ENCODE data around the gene SLC25A42.

Gene SLC25A42

DNA sequence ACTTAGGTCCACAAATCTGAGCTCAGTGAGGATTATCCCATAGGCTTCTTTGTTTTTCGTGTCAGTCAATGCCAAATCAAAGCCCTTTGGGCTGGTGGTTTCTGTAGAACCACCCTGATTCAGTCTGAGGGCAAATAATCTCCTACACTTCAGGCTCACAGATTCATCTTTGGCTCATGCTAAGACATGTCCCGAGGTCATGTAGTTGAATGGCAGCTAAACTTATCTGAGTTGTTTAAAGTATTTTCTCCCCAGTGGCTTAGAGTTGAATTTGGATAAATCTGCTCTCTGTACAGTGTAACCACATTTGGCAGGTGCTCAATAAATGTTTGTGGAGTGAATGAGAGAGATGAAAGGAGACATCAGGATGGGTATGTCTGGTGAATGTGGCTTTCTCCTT is 13.1 kb upstream of the SLC25A42 start:
- no peak for DNase-seq (ENCODE audit: low read depth in 3 of 3)

DNA sequence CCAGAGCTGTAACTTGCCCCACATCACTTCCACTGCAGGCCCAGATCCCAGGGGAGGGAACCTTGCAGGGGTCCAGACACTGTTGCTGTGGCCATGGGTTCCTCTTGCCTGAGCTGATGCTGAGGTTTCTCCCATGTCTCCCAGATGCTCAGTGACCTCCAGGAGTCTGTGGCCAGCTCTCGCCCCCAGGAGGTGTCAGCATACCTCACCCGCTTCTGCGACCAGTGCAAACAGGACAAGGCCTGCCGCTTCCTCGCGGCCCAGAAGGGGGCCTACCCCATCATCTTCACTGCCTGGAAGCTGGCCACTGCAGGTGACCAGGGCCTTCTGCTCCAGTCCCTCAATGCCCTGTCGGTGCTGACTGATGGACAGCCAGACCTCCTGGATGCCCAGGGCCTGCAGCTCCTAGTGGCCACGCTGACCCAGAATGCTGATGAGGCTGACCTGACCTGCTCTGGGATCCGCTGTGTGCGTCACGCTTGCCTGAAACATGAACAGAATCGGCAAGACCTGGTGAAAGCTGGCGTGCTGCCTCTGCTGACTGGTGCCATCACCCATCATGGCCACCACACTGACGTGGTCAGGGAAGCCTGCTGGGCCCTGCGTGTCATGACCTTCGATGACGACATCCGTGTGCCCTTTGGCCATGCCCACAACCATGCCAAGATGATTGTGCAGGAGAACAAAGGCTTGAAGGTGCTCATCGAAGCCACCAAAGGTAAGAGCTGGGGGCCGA is 12.1 kb upstream of the SLC25A42 start:
- DNase-seq (ENCODE audit: low read depth in 3 of 3): no peak

DNA sequence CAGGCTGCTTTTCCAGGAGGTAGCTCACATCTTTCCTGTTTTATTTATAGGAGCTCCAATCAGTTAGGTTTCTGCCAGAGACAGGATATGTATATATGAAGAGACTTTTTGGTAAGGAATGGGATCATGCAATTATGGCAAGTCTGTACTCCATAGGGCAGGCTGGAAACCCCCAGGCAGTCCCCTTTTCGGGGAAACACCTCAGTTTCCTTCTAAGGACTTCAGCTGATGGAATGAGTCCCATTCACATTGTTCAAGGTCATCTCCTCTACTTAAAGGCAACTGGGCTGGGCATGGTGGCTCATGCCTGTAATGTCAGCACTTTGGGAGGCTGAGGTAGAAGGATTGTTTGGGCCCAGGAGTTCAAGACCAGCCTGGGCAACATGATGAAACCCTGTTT is 10.9 kb upstream of the SLC25A42 start:
- no peak for DNase-seq (ENCODE audit: low read depth in 3 of 3)

DNA sequence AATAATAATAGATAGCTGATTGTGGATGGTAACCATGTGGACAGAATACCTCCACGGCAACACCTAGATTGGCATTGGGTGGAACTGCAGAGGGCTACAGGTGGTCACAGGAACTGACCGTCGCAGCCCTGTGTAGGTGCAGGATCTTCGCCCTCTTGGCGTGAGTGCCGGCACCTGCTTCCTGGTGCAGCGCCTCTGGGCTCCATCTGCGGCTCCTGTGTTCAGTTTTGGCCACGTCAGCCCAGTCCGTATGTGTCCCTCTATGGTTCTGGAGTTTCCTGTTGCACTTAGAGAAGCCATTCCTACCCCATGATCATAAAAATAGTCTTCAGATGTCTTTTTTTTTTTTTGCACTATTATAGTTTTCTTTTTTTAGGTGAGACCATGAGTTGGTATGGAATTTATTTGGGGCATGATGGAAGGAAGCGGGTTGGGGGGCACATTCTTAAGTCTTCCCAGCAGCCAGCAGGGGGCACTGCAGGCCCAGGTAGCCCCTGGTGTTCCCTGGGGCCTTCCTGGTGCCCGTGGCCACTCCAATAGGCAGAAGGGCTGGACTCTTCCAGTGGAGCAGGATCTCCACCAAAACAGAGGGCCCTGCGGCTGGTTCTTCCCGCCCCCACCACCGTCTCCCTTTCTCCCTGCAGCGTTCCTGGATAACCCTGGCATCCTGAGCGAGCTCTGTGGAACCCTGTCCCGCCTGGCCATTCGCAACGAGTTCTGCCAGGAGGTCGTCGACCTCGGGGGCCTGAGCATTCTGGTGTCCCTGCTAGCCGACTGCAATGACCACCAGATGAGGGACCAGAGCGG is 10.1 kb upstream of the SLC25A42 start:
- DNase-seq (ENCODE audit: low read depth in 3 of 3): peak in 1 of 3 donors; percentile 57

DNA sequence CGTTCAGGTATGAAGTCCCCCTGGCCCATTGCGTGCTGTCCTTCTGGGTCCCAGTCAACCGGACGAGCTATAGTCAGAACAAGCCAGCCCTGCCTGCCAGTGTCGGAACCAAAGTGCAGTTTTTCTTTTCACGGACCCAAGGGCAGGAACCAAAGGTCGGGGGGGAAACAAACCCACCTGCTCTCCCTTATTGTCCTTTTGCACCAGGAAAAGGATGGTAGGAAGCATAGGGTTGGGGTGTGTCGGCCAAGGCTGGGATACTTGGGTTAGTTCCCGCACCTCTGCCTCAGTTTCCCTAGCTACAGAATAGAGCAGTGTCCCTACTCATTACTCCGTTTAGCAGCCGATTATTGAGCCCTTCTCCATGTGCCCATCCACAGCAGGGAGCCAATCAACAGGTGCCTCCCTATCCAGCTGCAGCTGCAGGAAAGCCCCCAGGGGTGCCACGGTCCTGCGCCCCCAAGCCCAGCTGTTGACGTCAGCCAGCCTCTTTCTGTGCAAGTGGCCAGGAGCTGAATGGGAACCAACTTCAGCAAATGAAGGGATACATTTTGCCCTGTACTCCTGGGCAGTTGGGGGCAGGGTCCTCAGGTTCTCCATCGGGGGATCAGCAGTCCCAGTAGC is 9.4 kb upstream of the SLC25A42 start:
- DNase-seq (ENCODE audit: low read depth in 3 of 3): no peak

DNA sequence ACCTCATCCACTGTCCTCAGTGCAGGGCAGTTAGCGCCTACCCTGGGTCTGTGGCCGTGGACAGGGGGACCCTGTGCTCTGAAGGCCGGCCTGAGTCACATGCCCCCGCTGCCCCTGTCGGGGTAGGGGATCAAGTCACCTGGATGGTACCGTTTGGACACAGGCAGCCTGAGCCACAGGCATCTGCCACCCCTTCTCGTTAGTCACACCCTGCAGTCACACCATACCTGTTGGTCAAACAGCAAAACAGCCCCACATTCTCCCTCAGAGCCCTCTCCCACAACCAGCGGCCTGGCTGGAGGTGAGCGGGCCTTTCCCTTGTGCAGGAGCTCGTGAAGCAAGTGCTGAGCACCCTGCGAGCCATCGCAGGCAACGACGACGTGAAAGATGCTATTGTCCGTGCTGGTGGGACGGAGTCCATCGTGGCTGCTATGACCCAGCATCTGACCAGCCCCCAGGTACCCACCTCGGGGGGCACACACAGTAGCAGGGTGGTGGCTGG is 8.8 kb upstream of the SLC25A42 start:
- no peak for DNase-seq (ENCODE audit: low read depth in 3 of 3)

DNA sequence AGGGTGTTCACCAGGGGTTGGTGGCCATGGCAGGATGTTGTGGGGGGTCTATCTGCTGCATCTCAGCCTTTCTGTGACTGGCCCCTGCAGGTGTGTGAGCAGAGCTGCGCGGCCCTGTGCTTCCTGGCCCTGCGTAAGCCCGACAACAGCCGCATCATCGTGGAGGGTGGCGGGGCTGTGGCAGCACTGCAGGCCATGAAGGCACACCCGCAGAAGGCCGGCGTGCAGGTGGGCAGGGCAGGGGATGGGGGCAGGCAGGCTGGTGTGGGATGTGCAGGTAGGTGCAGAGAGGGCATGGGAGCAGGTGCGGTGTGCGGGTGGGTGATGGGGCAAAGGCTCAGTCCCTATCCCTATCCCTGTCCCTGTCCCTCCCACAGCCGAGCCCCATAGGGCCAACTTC is 8.1 kb upstream of the SLC25A42 start:
- DNase-seq (ENCODE audit: low read depth in 3 of 3): no peak

DNA sequence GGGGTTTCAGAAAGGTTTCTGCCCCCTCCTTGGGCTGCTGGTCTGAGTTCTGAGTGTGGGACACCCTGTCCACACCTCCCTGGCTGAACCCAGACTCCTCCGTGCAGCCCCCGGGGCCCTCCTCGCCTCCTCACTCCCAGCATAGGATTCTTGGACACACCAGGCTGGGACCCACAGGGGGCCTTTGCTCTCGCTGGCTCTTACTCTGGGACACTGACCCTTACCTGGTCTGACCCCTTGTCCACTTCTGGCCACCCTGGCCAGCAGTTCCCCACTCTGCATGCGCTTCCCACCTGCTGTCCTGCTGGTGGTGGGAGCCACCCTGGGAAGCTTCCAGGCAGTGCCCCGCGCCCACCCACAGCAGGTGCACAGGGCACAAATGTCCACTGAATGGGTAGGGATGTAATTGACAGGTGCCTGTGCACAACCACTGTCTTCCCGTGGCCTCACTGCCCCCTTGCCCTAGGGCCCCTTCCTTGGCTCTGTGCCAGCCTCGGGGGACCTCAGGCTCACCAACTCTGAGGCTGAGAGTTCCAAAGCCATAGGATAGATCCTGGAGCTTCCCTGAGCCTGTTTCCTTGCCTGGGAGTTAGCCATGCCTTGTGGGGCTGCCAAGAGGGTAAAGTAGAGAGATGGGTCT is 7.0 kb upstream of the SLC25A42 start:
- no peak for DNase-seq (ENCODE audit: low read depth in 3 of 3)

DNA sequence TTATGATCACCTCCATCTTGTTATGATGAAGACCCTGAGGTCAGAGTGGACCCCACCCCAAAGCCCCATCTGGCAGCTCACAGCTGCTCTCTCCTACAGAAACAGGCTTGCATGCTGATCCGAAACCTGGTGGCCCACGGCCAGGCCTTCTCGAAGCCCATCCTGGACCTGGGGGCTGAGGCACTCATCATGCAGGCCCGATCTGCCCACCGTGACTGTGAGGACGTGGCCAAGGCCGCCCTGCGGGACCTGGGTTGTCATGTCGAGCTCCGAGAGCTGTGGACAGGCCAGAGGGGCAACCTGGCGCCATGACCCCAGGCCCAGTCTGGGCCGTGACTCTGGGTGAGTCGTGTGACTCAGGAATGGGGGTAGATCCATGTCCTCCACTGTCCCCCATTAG is 6.5 kb upstream of the SLC25A42 start:
- no peak for DNase-seq (ENCODE audit: low read depth in 3 of 3)

DNA sequence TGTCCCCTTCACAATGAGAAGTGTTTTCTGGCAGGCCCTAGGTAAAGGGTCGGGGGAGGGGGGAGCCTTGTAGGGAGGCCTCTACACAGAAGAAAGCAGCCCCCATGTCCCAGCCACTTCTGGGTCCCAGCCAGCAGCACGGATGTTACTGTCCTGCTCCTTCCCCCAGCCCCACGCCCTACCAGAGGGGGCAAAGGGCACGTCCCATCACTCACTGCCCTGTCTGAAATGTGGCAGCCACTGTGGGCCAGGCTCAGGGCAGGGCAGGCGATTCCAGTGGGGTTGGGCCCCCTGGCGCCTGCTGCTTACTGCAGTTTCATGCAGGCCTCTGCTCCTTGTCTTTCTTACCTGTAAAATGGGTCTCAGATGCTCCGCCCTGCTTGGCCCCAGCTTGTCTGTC is 6.1 kb upstream of the SLC25A42 start:
- no peak for DNase-seq (ENCODE audit: low read depth in 3 of 3)

DNA sequence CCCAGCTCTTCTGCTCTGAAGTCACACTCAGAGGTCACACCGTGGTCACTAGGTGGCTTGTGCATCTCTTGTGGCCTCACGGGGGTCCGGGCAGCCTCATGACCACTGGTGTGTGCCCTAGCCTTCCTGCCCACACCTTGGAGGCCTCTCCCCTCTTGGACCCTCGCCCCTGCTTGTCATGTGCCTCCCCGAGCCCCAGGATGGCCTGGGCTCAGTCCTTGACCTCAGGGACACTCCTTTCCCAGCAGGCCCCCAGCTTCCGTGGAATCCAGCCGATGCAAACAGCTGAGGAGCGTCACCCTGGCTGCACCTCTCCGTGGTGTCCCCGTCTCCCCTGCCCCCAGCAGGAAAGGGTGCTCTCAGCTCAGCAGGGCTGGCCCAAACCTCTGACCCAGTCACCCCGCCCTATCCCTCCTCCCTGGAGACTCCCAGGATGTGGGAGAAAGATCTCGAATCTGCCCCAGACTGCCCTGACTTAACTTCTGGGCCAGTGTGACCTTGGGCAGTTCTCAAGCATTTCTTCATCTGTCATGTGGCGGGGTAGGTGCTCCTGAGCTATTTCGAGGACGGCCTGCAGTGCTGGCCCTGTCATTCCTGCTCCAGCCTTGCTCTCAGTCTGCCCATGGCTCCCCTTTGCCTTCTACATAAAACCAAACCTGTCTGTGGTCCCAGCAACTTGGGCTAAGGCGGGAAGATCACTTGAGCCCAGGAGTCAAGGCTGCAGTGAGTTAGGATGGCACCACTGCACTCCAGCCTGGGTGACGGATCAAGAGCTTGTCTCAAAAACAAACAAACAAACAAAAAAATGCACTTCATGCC is 4.6 kb upstream of the SLC25A42 start:
- no peak for DNase-seq (ENCODE audit: low read depth in 3 of 3)

DNA sequence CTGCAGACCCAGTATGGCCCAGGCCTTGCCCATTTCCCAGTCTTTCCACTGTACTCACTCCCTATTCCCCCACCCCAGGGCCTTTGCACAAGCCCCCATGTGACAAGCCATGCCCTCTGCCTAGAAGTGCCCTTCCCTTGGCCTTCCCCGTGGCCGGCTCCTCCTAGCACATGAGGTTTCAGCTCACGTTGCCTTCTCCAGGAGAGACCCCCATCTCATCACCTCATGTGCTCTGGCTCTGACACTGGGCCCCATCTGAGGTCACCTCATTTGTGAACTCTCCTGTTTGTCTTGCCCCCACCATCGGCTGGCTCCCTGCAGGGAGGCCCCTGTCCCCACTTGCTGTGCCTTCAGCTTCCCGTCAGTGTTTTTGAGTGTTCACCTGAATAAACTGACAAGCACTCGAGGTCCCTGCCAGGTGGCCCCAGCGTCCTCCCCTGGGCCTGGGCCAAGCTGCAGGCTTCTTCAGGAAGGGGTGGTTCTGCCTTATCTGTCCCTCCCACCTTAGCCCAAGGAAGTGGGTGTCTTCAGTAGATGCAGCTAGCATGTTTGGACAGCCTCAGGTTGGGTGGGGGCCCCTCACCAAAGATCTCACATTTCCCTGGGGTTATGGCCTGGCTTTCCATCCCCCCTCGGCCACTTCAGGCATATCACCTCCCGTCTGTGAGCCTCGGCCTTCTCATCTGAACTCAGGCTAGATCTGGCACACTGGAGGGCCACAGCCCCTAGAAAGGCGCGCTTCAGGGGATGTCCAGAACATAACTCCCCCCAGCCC is 3.8 kb upstream of the SLC25A42 start:
- no peak for DNase-seq (ENCODE audit: low read depth in 3 of 3)

DNA sequence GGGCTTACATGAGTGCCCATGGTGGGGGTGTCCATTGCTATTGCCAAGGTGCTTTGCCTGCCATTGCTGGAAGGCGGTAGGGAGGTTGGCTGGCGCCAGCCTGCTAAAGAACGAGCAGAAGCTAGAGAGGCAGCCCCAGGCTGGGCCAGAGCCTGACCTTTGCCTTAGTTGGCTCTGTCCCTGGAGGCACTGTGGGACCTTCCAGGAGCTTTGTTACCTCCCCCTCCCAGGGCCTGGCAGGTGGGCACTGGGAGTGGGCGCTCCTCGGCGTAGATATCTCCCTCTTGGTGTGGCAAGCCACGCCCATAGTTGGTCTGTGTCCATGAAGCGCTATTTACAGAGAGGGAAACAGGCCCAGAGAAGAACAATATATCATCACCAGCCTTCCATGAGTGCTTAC is 2.3 kb upstream of the SLC25A42 start:
- no peak for DNase-seq (ENCODE audit: low read depth in 3 of 3)

DNA sequence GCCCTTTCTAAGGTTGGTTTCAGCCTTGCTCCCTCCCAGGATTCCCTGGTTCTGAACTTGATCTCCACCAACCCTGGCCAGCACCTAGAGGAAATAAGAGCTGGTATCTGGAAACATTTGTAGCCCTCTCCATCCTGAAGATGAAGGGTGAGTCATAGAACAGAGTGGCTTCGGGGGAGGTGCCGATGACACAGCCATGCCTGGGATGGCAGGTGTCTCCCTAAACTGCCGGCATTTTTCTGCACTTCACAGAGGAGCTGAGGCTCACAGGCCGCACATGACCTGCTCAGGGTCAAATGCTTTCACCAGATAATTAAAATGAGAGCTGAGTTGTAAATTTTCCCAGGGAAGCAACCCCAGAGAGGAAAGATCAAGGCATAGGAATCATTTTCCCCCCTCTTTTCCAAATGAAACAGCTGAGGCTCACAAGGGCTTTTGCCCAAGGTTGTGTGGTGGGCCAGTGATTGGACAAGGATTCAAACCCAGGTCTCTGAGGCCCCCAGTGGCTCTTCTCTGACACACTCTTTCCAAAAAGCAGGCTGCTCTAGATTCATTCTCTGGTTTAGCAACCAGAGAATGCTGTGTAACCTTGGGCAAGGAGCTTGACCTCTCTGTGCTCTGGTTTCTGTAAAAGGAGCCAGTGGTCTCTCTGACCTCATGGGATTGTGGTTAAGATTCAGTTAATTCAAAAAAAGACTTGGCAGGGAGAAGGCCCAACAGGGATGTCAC is 1.2 kb upstream of the SLC25A42 start:
- peak in 1 of 3 donors; percentile 18 for DNase-seq (ENCODE audit: low read depth in 3 of 3)

DNA sequence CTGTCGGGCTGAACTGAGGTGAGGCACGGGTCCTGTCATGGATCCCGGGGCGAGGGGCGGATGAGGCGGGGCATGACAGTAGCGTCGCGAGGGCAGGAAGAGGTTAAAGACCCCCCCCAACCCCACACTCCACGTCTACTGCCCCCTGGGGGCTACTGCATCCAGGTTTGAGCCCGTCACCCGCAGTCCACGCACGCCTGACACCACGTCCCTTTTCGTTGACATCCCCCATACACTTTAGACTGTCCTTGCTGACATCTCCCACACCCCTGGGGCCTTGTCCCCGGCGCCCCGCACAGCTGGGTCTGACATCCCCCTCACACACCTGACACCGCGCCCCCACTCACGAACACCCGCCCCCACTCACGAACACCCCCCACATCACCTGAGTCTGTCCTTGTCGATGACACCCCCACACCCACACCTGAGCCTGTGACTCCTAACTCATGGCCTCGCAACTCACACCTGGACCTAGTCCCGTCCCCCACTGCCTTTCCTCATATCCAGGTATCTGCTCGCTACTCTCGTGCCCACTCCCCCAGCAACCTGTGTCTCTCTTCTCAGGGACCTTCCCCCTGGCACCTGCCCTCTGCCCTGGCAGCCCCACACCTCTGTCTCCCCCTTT is 416 bp downstream of the SLC25A42 start:
- peak in 1 of 3 donors; percentile 5 for DNase-seq (ENCODE audit: low read depth in 3 of 3)

DNA sequence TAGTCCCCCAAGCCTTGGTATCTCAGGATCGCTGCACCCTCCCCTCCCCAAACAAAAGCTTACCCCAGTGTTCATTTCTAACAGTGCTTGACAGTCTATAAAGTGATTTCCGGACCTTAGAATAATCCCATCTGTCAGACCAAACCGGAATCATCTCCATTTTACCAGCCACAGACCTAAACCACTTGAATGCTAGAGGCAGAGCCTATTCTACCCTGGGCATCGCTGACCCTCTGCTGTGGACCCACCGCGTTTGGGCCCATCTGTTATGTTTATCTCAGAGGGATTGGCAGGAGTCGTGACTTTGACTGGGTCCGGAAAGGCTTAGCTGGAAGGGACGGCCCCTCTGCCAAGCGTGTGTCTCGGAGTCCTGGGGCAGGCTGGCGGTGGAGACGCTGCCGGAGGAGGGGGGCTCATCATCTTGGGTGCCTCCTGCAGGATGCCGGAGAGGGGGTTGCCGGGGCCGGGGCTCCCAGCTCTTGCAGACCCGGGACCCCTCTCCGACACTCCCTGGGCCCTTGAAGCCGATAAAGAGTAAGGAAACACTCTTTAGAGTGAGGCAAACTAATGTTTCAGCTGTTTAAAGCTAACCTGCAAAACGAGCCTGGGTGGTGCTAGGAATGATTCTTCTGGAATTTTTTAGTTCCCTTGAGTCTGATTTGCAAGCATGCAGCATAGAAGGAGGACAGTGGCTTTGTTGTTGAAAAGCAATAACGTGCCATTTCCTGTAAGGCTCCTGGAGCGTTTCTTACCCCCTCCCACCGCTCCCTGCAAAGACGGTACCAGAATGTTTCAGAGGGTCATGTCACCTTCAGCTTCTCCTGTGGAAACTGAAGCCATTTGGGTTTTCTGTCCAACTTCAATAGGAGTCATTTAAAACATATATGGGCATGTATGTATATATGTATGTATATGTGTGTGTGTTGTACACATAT is 1.3 kb downstream of the SLC25A42 start:
- peak in 1 of 3 donors; percentile 16 for DNase-seq (ENCODE audit: low read depth in 3 of 3)

DNA sequence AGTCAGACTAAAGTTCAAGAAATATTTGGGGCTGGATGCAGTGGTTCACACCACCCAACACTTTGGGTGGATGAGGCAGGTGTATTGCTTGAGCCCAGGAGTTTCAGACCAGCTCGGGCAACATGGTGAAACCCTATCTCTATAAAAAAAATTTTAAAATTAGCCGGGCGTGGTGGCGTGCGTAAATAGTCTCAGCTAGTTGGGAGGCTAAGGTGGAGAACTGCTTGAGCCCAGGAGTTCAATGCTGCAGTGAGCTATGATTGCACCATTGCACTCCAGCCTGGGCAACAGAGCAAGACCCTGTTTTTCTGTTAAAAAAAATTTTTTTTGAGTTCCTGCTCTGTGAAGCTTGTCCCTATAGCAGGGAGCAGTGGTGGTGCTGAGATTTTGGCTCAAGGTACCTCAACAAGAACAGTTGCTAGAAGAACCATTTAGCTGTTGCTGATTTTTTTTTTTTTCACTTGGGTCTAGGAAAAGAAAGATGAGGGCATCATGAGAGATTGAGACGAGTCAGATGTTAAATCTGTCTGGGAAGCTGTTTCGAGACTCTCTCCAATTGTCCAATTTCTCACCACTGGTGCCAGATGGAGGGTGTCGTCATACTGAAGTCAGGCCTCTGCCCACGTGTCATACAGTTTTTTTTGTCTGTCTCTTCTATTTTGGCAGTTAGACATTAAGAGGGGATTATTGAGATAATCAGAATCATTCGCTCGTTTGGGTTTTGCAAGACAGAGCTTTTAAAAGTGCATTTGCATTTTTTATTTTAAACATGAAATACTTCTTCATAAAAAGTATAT is 3.7 kb downstream of the SLC25A42 start:
- DNase-seq (ENCODE audit: low read depth in 3 of 3): no peak
